Kidney (tissue), 14 donors: ENCODE results near the gene TERC. TPM values are rescaled to one million over a fixed set of nuclear protein-coding genes. Genes with fewer than 3 reads are reported as not detected.
"Not testable (repeated sequence)": the region's sequence is repeated elsewhere in the genome, so short reads cannot be mapped to it uniquely, and the experiment has no call there.

Experiments used
- DNase-seq, 5 donors: peaks; one replicate each; pipeline ENCODE4 v3.0.0-alpha.2; 2013 to 2020
- FAIRE-seq: peaks from 2 replicates; lab custom pipeline; 2012; peaks lifted over from hg19 to GRCh38; lab: Jason Lieb, UNC
- H3K27ac ChIP-seq, 2 donors: one replicate each; pipeline ENCODE4 v1.7.0; 2013; ENCODE audit warnings: low read depth in 2 of 2, low read length in 2 of 2, inconsistent platforms in 1 of 2
- H3K27me3 ChIP-seq: one replicate; pipeline ENCODE4 v1.7.1; 2013; ENCODE audit warnings: low read length, inconsistent platforms; ENCODE audit not compliant: control insufficient read depth, insufficient read depth
- H3K36me3 ChIP-seq, 3 donors: one replicate each; pipeline versions ENCODE4 v1.7.0 to v1.7.1; 2013; ENCODE audit warnings: low read length in 3 of 3, control low read depth in 1 of 3, inconsistent platforms in 1 of 3; ENCODE audit not compliant: insufficient read depth in 3 of 3, control insufficient read depth in 2 of 3
- H3K4me1 ChIP-seq, 3 donors: one replicate each; pipeline versions ENCODE4 v1.7.0 to v1.7.1; 2013; ENCODE audit warnings: low read length in 3 of 3, inconsistent platforms in 1 of 3, low read depth in 1 of 3; ENCODE audit not compliant: control insufficient read depth in 2 of 3, insufficient read depth in 2 of 3
- H3K4me3 ChIP-seq, 3 donors: one replicate each; pipeline versions ENCODE4 v1.7.0 to v1.8.1; 2013; ENCODE audit warnings: low read length in 3 of 3, control low read depth in 1 of 3, inconsistent platforms in 1 of 3
- H3K9ac ChIP-seq, 3 donors: one replicate each; pipeline versions ENCODE4 v1.7.0 to v1.7.1; 2013; ENCODE audit warnings: low read length in 3 of 3, control low read depth in 1 of 3, inconsistent platforms in 1 of 3
- H3K9me3 ChIP-seq, 3 donors: one replicate each; pipeline versions ENCODE4 v1.7.0 to v1.7.1; 2013; ENCODE audit warnings: low read length in 3 of 3, control low read depth in 1 of 3, inconsistent platforms in 1 of 3; ENCODE audit not compliant: control insufficient read depth in 2 of 3, insufficient read depth in 1 of 3
- CTCF ChIP-seq: IDR thresholded peaks from 3 replicates; pipeline ENCODE4 v1.5.1; 2012; ENCODE audit warnings: mild to moderate bottlenecking, moderate library complexity, borderline replicate concordance; ENCODE audit not compliant: insufficient read depth; ENCODE audit errors: extremely low read depth
- intact Hi-C: fragments of 100-400 bp; cut with DNase I; formaldehyde crosslinking; loops from one replicate; pipeline ENCODE4 v1.11.1; 2022
- polyA plus RNA-seq: library from polyadenylated mRNA; stranded (reverse); fragments of 350-450 nt; fragmentation: Illumina TruSeq; extraction: RNeasy Lipid Tissue Mini Kit (QIAGEN cat#74804); gene quantifications from one replicate; pipeline ENCODE4 v1.2.3, GENCODE V29; 2014; ENCODE audit warnings: low read depth, low replicate concordance; ENCODE audit not compliant: insufficient read depth
- total RNA-seq: library from RNA; stranded (reverse); fragmentation: NEBNext Ultra II Directional; extraction: Animal tissue kit (Norgen Biotek cat#: 25700); gene quantifications from one replicate; pipeline ENCODE4 v1.2.1, GENCODE V29; 2021
- donor health status: control.
- donor health status: control.
- donor health status: control.
- donor health status: control.
- donor health status: control.
- donor health status: DM: yes; HTN: yes; CAD: no.
- donor health status: Normal renal cell carcinoma (clear cell type).

The TERC gene
- total and polyA plus RNA-seq, 2 donors from 2014 or later = 2.1 TPM; not detected in 1

GRCh38 chr3:169744366-169745054 is 20.4 kb downstream of the TERC start:
- peak; percentile 72 for FAIRE-seq
- H3K27ac ChIP-seq = no peak overlapping the region
- H3K9ac ChIP-seq = no peak overlapping the region
- DNase-seq = peak in 2 of 5 donors; percentile 68 to 73
- H3K4me3 ChIP-seq = no peak overlapping the region
- peaks cover 0 to 3% (median 0%) of the 10 kb centered on the region in 3 donors for H3K4me1 ChIP-seq
- intact Hi-C loops = no loop called here
- H3K36me3 ChIP-seq = no peaks in the 10 kb centered on the region
- H3K9me3 ChIP-seq = no peaks in the 10 kb centered on the region
- no peaks in the 10 kb centered on the region for H3K27me3 ChIP-seq
- TF ChIP-seq CTCF = peak; percentile 26

DNA sequence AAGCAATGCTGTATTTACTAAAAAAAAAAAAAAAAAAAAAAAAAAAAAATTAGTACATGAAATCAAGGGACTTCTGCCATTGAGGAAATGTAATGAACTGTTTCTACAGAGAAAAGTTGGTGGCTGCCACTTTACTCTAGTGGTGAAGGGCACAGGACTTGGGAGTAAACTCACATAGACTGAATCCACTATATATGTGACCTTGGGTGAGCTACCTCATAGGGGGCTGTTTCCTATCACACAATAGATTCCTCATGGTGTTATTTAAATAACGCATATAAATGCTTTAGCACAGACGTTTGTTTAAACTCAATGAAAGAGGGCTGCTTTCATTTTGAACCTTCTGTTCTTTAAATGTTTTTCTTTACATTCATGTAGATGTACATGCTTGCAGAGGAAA is 25.8 kb downstream of the TERC start:
- Histone ChIP-seq H3K9ac (no peak overlapping the region), H3K9me3 (peaks cover 0 to 5% (median 2%) of the 10 kb centered on the region in 3 donors), H3K36me3 (no peaks in the 10 kb centered on the region), H3K27ac (no peak overlapping the region), H3K4me1 (peaks cover 0 to 3% (median 0%) of the 10 kb centered on the region in 3 donors), H3K27me3 (no peaks in the 10 kb centered on the region), H3K4me3 (no peak overlapping the region)
- FAIRE-seq (no peak), DNase-seq (no peak)
- intact Hi-C loops = no loop called here
- no peak for TF ChIP-seq CTCF

DNA sequence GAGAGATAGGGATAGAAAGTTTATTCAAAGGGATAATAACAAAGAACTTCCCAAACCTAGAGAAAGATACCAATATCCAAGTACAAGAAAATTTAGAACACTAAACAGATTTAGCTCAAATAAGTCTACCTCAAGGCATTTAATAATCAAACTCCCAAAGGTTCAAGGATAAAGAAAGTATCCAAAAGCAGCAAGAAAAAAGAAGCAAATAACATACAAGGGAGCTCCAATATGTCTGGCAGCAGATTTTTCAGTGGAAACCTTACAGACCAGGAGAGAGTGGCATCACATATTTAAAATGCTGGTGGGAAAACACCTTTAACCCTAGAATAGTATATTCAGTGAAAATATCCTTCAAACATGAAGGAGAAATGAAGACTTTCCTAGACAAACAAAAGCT is 33.0 kb downstream of the TERC start:
- FAIRE-seq, intact Hi-C loops: not testable (repeated sequence)

GRCh38 chr3:169722724-169723123 is 42.1 kb downstream of the TERC start:
- FAIRE-seq (no peak), DNase-seq (no peak)
- no peaks in the 10 kb centered on the region for H3K36me3 ChIP-seq
- H3K4me3 ChIP-seq = no peak overlapping the region
- H3K9ac ChIP-seq = no peak overlapping the region
- TF ChIP-seq CTCF = no peak
- H3K27ac ChIP-seq = no peak overlapping the region
- H3K9me3 ChIP-seq = no peaks in the 10 kb centered on the region
- H3K27me3 ChIP-seq = no peaks in the 10 kb centered on the region
- H3K4me1 ChIP-seq = no peaks in the 10 kb centered on the region
- intact Hi-C loops = no loop called here

More for the DNA sequence above, 33.0 kb downstream of the TERC start:
- H3K27me3 ChIP-seq, H3K4me3 ChIP-seq, H3K36me3 ChIP-seq, DNase-seq, H3K4me1 ChIP-seq, H3K27ac ChIP-seq, H3K9me3 ChIP-seq, H3K9ac ChIP-seq: not testable (repeated sequence)

GRCh38 chr3:169718415-169718814 is 46.4 kb downstream of the TERC start:
- H3K27ac ChIP-seq, DNase-seq, intact Hi-C loops, H3K9me3 ChIP-seq, H3K9ac ChIP-seq, H3K4me1 ChIP-seq, H3K36me3 ChIP-seq, H3K4me3 ChIP-seq, H3K27me3 ChIP-seq, FAIRE-seq: not testable (repeated sequence)
